Brain microvascular endothelial cell (primary cell): Measurements from ENCODE around the gene PPM1E.
A peak's percentile ranks its signal among the peaks of the same experiment; 100 is the strongest.

Source experiments
- DNase-seq: peaks from one replicate; pipeline ENCODE4 v3.0.0-alpha.2; 2020
- H3K27ac ChIP-seq: fragments of 250-450 bp; sonication (Bioruptor Pico); 2 replicates; pipeline ENCODE4 v1.5.1; 2020; ENCODE audit warnings: mild to moderate bottlenecking, moderate library complexity
- H3K27me3 ChIP-seq: fragments of 250-450 bp; sonication (Bioruptor Pico); replicated peaks from 2 replicates; pipeline ENCODE4 v1.5.1; 2020; ENCODE audit warnings: mild to moderate bottlenecking
- H3K36me3 ChIP-seq: fragments of 250-450 bp; sonication (Bioruptor Pico); replicated peaks from 2 replicates; pipeline ENCODE4 v1.5.1; 2020; ENCODE audit warnings: mild to moderate bottlenecking
- H3K4me3 ChIP-seq: 2 replicates; pipeline ENCODE4 v1.5.1; 2011; ENCODE audit warnings: low read depth, mild to moderate bottlenecking, control low read depth, low read length, moderate library complexity
- in situ Hi-C: cut with HindIII; loops from 2 replicates; pipeline ENCODE4 v1.10.0; 2017; ENCODE audit warnings: low sequenced_read_pairs, low pct_ligation_motif_present
- TF ChIP-seq, protein P1 (sequence below): IDR thresholded peaks from 2 replicates; pipeline ENCODE4 v1.5.1; 2011; ENCODE audit warnings: low read depth, mild to moderate bottlenecking, moderate library complexity, low read length, control low read depth, inconsistent platforms; ENCODE audit errors: missing control alignments

The PPM1E gene

DNA sequence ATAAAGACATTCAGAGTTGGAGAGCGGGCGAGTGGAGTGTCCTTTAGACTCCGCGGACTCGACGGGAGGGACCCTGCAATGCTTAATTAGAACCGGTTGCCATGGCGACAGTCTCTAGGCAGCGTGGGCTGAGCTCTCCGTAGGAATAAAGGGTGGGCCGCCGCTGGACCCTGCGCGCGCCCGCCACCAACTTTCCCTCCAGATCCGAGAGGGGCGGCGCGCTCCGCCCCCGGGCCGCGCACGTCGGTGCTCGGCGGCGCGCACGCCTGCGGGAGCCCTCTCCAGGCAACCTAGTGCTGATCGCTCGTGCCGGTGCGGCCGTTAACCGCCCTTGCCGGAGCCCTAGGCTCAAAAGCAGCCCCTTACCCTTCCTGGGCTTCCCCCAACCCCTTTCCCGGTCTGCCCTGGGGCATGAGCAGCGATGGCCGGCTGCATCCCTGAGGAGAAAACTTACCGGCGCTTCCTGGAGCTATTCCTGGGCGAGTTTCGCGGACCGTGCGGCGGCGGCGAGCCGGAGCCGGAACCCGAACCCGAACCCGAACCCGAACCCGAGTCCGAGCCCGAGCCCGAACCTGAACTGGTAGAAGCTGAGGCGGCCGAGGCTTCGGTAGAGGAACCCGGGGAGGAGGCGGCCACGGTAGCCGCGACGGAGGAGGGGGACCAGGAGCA, at the start of gene PPM1E:
PPM1E (plus strand) TSS at position 278 of the 669 bp plus-strand sequence.
- H3K27ac ChIP-seq = no peak within 1 kb of the TSS
- TF ChIP-seq, protein P1, sequence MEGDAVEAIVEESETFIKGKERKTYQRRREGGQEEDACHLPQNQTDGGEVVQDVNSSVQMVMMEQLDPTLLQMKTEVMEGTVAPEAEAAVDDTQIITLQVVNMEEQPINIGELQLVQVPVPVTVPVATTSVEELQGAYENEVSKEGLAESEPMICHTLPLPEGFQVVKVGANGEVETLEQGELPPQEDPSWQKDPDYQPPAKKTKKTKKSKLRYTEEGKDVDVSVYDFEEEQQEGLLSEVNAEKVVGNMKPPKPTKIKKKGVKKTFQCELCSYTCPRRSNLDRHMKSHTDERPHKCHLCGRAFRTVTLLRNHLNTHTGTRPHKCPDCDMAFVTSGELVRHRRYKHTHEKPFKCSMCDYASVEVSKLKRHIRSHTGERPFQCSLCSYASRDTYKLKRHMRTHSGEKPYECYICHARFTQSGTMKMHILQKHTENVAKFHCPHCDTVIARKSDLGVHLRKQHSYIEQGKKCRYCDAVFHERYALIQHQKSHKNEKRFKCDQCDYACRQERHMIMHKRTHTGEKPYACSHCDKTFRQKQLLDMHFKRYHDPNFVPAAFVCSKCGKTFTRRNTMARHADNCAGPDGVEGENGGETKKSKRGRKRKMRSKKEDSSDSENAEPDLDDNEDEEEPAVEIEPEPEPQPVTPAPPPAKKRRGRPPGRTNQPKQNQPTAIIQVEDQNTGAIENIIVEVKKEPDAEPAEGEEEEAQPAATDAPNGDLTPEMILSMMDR = no peak
- DNase-seq = peak; percentile 38
- in situ Hi-C loops = no loop called here
- no peaks in the 10 kb centered on the region for H3K27me3 ChIP-seq
- no peaks in the 10 kb centered on the region for H3K36me3 ChIP-seq
- peak within 1 kb of the TSS; percentile 71 for H3K4me3 ChIP-seq

DNA sequence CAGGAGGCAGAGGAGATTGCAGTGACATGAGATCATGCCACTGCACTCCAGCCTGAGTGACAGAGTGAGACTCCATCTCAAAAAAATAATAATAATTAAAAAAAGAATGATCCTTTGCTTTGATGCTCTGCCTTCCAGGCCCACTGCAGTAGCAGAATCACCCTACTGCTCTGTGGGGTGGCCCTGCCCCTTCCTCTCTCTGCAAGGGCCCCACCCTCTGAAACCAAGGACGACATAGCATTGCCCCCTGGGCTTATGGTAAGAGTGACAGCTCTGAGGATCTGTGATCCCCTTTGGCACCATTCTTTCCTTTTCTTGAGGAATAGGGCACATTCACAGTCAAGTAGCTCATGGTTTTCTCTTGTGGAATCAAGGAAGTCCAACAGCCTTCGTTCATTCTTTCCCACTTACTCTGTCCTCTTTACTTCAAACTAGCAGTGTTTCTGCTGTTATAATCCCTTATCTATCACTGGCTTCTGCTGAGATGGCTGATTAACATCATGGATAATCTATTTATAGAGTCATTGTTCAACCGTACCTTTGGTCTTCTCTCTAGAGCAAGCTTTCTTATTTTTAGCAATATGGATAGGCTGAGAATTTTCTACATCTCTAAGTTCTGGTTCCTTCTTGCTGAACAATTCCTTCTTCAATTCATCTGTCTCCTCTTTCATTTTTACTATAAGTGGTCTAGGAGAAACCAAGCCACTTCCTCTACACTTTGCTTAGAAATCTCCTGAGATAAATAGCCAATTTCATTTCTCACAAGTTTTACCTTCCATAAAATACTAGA, 49.1 kb upstream of the PPM1E start:
- Histone ChIP-seq H3K27ac (no peak overlapping the region), H3K4me3 (no peak overlapping the region), H3K36me3 (no peaks in the 10 kb centered on the region), H3K27me3 (no peaks in the 10 kb centered on the region)
- TF ChIP-seq, protein P1 = no peak
- no peak for DNase-seq
- in situ Hi-C loops = no loop called here

DNA sequence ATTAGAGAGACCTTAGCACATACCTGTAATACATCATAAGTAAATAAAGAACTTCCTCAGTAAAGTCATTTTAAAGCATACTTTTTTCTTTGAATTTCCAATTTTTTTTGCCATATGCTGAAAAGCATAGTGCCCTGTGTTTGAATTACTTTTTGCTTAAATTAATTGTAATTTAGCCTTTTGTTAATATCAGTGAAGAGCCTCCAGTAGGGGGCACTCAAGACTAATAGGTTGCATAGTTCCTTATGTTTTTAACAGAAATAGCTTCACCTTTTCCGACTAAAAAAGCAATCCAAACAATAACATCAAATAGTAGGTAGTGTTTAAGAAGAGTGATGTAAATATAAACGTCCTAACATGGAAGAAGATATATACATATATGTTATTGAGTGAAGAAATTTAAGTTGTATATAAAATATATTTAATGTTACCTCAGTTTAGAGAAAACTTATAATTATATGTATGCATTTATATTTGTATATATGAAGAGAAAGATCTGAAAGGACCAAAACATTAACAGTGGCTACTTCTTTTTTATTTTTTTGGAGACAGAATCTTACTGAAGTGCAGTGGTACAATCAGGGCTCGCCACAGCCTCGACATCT, 44.6 kb upstream of the PPM1E start:
- no peak overlapping the region for H3K27ac ChIP-seq
- TF ChIP-seq, protein P1 = peak; percentile 50
- in situ Hi-C loops = no loop called here
- no peaks in the 10 kb centered on the region for H3K36me3 ChIP-seq
- no peaks in the 10 kb centered on the region for H3K27me3 ChIP-seq
- peak; percentile 62 for DNase-seq
- H3K4me3 ChIP-seq = no peak overlapping the region

DNA sequence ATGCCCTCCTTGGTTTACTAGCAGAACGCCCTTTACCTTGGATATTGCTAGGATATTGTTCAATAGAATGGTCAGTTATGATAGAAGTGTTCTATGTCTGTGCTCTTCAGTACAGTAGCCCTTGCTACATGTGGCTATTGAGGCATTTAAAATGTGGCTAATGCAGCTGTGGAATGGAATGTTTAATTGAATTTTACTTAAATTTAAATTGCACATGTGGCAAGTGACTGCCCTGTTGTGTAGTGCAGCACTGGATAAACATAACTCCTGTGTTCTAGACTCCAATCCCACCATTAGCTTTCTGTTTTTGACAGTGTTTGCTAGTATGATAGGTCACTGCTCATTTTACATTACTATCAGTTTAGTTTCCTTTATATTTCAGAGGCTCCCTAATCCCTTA, 33.4 kb upstream of the PPM1E start:
- no peak overlapping the region for H3K27ac ChIP-seq
- H3K4me3 ChIP-seq = no peak overlapping the region
- H3K36me3 ChIP-seq = no peaks in the 10 kb centered on the region
- DNase-seq = no peak
- in situ Hi-C loops = no loop called here
- TF ChIP-seq, protein P1 = no peak
- no peaks in the 10 kb centered on the region for H3K27me3 ChIP-seq

DNA sequence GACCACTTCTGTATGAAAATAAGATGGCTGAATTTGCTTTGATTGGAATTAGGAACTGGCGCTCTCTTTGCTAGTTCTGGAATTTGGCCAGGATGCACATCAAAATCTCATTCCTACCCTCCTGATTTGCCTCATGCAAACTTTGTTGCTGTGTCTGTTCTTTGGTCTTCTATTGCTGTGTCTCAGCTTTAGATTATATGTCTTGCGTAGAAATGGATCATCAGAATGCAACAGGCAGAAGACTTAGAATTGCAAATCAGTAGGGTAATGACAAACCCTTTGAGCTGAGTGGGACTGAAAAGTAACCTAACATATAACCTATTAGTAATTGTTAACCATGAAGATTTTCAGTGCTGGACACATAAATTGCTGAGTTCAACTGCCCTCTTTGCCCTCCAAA, 33.0 kb upstream of the PPM1E start:
- no peaks in the 10 kb centered on the region for H3K36me3 ChIP-seq
- no peak for DNase-seq
- H3K27ac ChIP-seq = no peak overlapping the region
- TF ChIP-seq, protein P1 = no peak
- no peaks in the 10 kb centered on the region for H3K27me3 ChIP-seq
- in situ Hi-C loops = no loop called here
- H3K4me3 ChIP-seq = no peak overlapping the region
